ENCODE measurements around the gene VCX3A.

- no peak for TF ChIP-seq POLR2A (IDR thresholded peaks at IDR 0.05; ENCODE audit: low read depth, low read length)
- no peak for TF ChIP-seq POLR2AphosphoS5 (IDR thresholded peaks at IDR 0.05; ENCODE audit: low read length)
- TF ChIP-seq CTCF (IDR thresholded peaks at IDR 0.05 in 2 of 3, conservative IDR thresholded peaks at IDR 0.05 in 1 of 3; ENCODE audit: control insufficient read depth in 2 of 3, extremely low read depth in 1 of 3, insufficient read depth in 1 of 3, low read depth in 3 of 3, low read length in 3 of 3): no peak
- TF ChIP-seq ZBTB11 (CRISPR knock-in tag; IDR thresholded peaks at IDR 0.05): no peak
- no peak for TF ChIP-seq NRF1 (conservative IDR thresholded peaks at IDR 0.05; ENCODE audit: low read depth, low read length)
- TF ChIP-seq SRF (IDR thresholded peaks at IDR 0.05; ENCODE audit: low read depth in 2 of 2, low read length in 2 of 2): no peak
- no peak for TF ChIP-seq ESRRA (IDR thresholded peaks at IDR 0.05; ENCODE audit: low read length)
- TF ChIP-seq TAF1 (IDR thresholded peaks at IDR 0.05; ENCODE audit: borderline replicate concordance, low read depth, low read length): no peak
- no peak for TF ChIP-seq BCLAF1 (IDR thresholded peaks at IDR 0.05)
- TF ChIP-seq PKNOX1 (IDR thresholded peaks at IDR 0.05): no peak
- no peak for TF ChIP-seq CBX3 (IDR thresholded peaks at IDR 0.05; ENCODE audit: borderline replicate concordance, low read depth)
- no peak for TF ChIP-seq FOXM1 (IDR thresholded peaks at IDR 0.05; ENCODE audit: low read depth, low read length)
- no peak for TF ChIP-seq MXI1 (IDR thresholded peaks at IDR 0.05; ENCODE audit: low read depth, low read length)
Observed at GRCh38 chrX:6517376-6517775, 17.5 kb downstream of the VCX3A start.

Measured in GM12878 (cell line).